ENCODE data around the gene SCART1.

- TF ChIP-seq CTCF (IDR thresholded peaks at IDR 0.05) (no peak), POLR2A (IDR thresholded peaks at IDR 0.05) (no peak)
Measured at GRCh38 chr10:133421336-133422222, 32.2 kb upstream of the SCART1 start.

Data from right lobe of liver (tissue), 4 donors.